Activated CD4-positive, CD25-positive, alpha-beta regulatory T cell (primary cell): ENCODE results near the gene LDB3.

Experiments used
- DNase-seq, 4 experiments: peaks; one replicate each; lab custom pipeline; 2025; lab: John Stamatoyannopoulos, UW

The LDB3 gene

GRCh38 chr10:86651631-86652331 lies 16.5 kb upstream of the LDB3 start:
- no peak for DNase-seq

DNA sequence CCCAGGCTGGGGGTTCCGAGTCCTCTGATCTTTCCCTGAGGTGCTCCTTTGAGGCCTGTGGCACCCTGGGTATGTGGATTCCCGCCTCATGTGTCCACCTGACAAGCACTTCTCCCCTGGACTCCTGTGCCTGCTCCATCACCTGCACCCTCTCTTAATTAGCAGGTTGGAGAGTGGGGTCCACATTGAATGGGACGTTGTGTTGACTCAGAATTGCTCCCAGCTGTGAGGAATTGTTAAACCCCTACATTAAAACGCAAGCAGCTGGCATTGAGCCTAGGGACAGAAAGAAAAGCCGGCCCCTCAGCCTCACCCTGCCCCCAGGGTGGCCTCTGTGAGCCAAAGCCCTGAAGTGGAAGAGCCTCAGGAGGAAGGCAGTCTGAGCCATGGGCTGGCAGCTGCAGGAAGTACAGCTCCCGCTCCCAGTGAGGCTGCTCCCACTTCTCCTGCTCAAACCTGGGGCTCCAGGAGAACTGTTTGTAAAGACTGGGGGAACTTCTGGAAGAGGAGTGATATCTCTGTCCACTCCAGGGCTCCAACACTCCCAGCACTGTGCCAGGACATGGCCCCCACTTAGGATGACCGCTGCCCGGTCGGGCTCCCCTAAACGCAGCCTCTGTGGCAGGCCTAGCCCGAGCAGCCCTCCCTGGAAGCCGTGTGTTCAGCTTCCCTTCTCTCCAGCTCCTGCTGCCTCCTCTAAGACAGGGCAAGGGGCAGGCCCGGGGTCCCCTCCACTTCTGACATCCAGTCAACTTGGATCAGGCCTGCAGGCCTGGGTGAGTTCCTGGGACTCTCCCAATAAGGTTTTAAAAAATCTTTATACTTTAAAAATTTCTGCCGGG lies 15.7 kb upstream of the LDB3 start:
- no peak for DNase-seq

DNA sequence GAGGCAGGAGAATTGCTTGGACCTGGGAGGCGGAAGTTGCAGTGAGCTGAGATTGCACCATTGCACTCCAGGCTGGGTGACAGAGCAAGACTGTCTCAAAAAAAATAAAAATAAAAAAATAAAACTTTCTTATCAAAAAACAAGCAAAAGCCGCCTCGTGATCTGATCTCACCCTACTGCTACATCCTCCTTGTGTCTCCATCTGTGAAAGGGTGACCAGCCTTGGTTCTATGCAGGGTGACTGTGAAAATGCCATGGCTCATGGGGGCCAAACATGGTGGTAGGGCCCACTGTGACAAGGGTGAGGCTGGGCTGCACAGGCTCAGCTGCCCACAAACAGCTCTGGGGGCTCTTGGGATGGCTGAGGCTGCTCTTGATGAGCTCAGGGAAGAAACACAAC lies 14.9 kb upstream of the LDB3 start:
- DNase-seq, result no peak

GRCh38 chr10:86653987-86654386 lies 14.3 kb upstream of the LDB3 start:
- no peak for DNase-seq

DNA sequence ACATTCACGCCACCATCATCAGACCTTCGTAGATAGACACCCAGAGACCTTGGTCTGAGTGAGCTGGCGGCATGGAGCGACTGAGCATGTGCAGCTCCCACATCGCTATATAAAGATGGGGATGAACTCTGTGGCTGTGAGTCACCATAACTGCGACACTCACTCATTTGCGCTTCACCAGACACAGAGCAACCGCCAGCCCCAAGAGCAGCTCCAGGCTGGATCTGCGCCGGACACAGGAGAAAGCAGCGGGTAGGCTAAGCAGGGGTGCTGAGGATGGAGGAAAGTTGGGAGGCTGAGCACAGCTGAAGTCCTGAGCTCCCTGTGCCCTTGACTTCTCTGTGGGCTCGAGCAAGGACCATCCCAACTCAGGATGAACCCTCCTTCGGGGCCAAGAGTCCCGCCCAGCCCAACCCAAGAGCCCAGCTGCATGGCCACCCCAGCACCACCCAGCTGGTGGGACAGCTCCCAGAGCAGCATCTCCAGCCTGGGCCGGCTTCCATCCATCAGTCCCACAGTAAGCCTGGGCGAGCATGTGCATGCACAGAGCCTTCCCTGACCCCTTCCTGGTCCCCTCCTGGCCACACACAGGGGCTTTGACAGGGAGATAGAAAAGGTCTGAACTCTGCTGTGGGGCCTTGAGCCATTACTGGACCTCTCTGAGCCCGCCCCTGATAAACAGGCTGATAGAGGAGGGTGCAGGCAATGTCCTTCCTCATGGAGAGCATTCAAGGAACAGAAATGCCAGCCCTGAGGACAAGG lies 13.7 kb upstream of the LDB3 start, which contains the start of gene OPN4:
Gene OPN4, plus strand, starts transcription at position 137 of the 762 bp plus-strand sequence. Its CDS starts 237 bp downstream, at position 374.
- no peak for DNase-seq

DNA sequence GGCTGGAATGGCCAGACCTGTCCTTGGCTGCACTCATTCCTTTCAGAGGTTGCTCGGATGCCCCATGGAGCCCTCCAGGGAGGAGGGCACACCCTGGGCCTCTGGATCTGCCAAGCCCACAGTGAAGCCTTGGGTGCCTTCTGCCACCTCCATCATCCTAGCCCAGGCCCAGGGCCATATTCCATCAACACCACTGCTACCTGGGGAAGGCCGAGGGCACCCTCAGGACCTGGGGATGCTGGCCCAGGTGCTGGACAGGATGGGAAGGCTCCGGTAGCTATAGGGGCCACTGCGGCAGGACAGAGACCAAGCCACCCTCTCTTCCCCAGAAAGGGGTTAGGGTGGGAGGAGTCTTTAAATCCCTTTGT lies 13.2 kb upstream of the LDB3 start:
- DNase-seq, result no peak

DNA sequence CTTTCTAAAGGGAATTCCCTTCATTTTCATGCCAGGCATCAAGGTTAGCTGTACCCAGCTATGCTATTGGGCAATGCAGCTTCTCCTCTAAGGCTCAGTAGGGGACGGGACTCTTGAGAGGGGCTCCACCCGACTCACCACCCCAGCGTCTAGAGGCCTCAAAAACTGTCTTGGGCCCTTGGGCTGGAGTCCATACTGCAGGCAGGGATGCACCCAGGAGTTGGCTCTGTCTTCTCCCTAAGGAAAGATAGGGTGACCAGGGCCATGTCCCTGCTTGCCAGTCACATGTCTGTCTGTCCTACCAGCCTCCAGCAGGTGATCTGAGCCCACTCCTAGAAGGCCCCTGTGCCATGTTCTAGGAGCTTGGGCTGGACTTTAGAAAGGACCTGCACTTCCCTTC lies 12.7 kb upstream of the LDB3 start:
- DNase-seq, result no peak

GRCh38 chr10:86657011-86657395 lies 11.3 kb upstream of the LDB3 start:
- no peak for DNase-seq

DNA sequence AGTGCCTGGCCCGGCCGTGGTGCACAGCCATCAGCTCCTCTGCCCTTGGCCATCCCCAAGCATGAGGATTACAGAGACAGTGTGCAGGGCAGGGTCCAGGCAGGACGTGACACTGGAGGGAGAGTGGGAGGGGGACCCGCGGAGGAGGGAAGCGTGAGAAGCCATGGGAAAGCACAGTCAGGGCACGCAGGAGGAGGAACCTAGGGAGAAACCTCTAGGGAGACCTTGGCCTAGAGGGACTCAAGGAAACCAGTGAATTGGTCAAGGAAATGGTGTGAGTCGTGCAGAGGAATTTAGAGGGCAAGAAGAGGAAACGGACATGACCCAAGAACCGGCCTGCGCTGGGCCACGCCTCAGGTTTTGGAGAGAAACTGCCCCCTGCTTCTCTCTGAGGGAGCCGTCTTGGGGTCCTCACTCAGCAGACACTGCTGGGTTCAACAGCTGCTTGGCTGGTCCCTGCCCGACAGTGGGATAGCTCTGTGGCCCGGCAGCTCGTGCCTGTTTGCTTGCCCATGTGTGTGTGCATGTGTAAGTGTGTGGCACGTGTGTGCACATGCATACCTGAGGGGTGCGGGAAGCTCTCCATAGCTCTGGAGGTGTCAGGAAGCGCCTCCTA lies 10.8 kb upstream of the LDB3 start:
- DNase-seq, result no peak

DNA sequence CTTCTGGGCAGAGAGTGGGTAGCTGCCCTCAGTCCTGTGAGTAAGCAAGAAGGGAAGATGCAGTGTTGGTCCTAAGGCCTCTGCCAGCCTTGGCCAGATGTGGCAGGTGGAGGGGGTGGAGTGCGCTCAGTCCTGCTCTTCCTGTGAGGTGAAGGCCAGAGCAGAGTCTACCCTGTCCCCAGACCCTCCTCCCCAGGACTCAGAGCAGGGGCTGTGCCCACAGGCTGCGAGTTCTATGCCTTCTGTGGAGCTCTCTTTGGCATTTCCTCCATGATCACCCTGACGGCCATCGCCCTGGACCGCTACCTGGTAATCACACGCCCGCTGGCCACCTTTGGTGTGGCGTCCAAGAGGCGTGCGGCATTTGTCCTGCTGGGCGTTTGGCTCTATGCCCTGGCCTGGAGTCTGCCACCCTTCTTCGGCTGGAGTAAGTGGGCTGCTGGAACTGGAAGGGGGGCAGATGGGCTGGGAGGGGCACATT lies 10.0 kb upstream of the LDB3 start:
- no peak for DNase-seq

GRCh38 chr10:86658751-86659150 lies 9.6 kb upstream of the LDB3 start:
- DNase-seq, result no peak

DNA sequence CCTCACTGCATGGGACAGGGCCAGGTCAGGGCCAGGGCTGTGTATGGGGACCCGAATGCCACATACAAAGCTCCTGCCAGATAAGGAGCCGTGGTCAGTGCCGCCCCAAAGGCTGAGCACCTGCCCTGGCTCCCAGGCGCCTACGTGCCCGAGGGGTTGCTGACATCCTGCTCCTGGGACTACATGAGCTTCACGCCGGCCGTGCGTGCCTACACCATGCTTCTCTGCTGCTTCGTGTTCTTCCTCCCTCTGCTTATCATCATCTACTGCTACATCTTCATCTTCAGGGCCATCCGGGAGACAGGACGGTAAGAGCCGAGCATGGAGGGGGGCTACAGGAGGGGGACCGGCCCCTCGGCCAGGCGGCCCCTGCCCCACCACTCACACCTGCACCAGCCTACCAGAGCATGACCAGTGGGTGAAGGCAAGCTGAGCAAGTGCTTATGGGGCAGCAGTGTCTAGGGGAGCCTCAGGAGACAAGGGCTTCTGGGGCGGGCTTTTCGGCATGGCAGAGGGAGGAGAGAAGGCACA lies 9.1 kb upstream of the LDB3 start:
- no peak for DNase-seq

DNA sequence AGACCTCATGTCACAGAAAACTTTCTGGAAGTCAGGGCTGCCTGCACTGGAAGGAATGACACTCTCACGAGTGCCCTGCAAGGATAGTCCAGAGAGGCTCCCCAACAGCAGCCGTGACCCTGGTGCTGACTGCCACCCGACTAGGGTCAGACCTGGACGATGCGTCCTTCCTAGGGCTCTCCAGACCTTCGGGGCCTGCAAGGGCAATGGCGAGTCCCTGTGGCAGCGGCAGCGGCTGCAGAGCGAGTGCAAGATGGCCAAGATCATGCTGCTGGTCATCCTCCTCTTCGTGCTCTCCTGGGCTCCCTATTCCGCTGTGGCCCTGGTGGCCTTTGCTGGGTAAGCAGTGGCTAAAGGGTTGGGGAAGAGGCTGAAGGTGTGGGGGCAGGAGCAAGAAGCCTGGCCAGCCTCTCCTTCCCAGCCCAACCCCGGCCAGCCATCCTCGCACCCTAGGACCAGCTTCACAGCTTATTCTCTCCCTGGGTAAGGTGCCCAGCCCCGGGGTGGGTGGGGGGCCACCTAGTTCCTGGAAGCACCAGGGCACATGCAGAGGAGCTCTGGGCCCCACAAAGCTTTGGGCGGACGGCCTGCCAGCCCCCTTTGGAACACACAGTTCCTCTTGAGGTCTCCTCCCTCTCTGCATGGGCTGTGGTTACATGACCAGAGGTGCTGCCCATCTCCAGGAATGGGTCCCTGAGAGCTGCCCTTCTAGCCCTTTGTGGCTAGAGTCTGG lies 8.4 kb upstream of the LDB3 start:
- no peak for DNase-seq

DNA sequence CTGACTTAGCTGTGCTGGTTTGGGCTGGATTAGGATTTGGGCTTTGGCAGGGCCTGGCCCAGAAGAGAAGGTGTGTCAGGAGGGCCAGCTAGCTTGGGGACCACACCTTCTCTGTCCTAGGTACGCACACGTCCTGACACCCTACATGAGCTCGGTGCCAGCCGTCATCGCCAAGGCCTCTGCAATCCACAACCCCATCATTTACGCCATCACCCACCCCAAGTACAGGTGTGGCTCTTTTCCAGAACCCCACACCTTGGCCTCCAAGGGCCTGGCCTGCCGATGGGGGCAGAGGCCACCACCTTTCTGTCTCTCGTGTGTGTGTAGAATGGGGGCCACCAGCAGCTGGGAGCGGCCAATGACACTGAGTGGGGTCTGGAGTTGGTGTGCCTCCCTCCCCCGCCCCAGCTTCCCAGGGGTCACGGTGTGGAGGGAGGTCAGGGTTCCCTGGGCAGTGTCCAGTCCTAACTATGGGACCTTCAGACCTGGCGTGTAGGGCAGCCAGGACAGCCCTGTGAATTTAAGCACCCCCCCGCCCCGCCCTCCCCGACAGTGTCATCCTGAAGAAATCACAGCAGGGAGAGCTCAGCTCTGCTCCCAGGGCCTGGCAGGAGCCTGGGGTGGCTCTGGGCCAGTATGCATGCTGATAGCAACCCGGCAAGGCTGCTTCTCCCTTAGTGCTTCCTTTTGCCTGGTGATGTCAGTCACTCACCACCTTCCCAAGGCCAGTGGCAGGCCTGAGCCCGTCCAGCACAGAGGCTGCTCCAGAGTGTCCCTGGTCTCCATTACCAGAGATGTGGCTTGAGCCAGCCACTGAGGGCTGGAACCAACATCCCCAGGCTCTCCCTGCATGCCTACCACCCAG lies 6.9 kb upstream of the LDB3 start:
- no peak for DNase-seq

DNA sequence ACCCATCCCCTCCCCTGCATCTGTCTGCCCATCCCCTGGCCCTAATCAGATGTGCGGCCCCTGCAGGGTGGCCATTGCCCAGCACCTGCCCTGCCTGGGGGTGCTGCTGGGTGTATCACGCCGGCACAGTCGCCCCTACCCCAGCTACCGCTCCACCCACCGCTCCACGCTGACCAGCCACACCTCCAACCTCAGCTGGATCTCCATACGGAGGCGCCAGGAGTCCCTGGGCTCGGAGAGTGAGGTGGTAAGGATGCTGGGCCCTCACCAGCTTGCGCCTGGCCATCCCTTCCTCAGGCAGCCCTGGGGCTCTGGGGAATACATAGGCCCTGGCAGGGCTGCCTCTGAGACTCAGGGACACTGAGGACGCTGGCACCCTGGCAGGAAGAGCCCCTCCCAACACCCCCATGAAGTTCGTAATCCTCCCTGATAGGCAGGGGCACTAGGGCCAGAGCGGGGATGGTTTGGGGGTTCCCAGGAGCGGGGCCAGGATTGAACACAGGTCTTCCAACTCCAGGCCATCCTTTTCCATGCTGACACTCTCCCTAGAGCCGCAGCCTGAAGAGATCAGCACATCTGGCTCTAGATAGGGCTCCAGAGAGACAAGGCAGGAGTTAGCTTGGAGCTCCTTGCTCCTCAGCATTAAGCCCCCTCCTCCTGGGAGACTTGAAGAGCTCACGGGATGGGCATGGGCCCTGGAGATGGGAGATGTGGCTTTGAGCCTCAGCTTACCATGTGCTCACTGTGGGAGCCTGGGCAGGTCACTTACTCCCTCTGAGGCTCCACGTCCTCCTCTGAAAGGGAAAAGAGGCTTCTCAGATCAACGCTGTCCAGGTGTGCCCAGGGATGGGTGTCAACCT lies 5.9 kb upstream of the LDB3 start:
- no peak for DNase-seq

- DNase-seq, result no peak
These were observed 5.3 kb upstream of the LDB3 start for GRCh38 chr10:86663046-86663345.

GRCh38 chr10:86663576-86664339 lies 4.6 kb upstream of the LDB3 start:
- DNase-seq, result no peak

- DNase-seq, result no peak
These were observed 3.7 kb upstream of the LDB3 start for GRCh38 chr10:86664341-86665217.
